Prostate gland (tissue), 2 donors: ENCODE data around the gene TMEM213. TPM values are rescaled to one million over a fixed set of nuclear protein-coding genes. Genes with fewer than 3 reads are reported as not detected.
"Not testable (repeated sequence)": the region's sequence is repeated elsewhere in the genome, so short reads cannot be mapped to it uniquely, and the experiment has no call there.

Experiments used
- DNase-seq: peaks from one replicate; pipeline ENCODE4 v3.0.0-alpha.2; 2019; ENCODE audit warnings: low spot score
- H3K27ac ChIP-seq, 2 donors: fragments of 200-600 bp; sonication (generic); 2 replicates each; pipeline ENCODE4 v1.5.1; 2017 to 2019
- H3K27me3 ChIP-seq: fragments of 200-600 bp; sonication (generic); replicated peaks from 2 replicates; pipeline ENCODE4 v1.5.1; 2019; ENCODE audit not compliant: insufficient read depth
- H3K36me3 ChIP-seq, 2 donors: fragments of 200-600 bp; sonication (generic); 1 replicate in 1 of 2; 2 replicates in 1 of 2; pipeline versions ENCODE4 v1.5.1 to v1.8.1; 2017 to 2019
- H3K4me1 ChIP-seq: fragments of 200-600 bp; sonication (generic); replicated peaks from 2 replicates; pipeline ENCODE4 v1.5.1; 2019
- H3K4me3 ChIP-seq, 2 donors: fragments of 200-600 bp; sonication (generic); 2 replicates each; pipeline ENCODE4 v1.5.1; 2017 to 2019
- H3K9me3 ChIP-seq: fragments of 200-600 bp; sonication (generic); 2 replicates; pipeline ENCODE4 v1.5.1; 2017
- POLR2A ChIP-seq: fragments of 450-650 bp; IDR thresholded peaks from one replicate; pipeline ENCODE4 v1.6.1; 2016; ENCODE audit warnings: antibody characterized with exemption, mild to moderate bottlenecking
- POLR2AphosphoS5 ChIP-seq: sonication (generic); formaldehyde crosslinking; IDR thresholded peaks from one replicate; pipeline ENCODE4 v1.6.1; 2017; ENCODE audit warnings: antibody characterized with exemption
- WGBS: methylation state at CpG from one replicate; pipeline ENCODE4 v1.1.5; 2018; 5-methylcytosine and 5-hydroxymethylcytosine counted together
- intact Hi-C: fragments of 100-400 bp; cut with DNase I; formaldehyde crosslinking; loops from one replicate; pipeline ENCODE4 v1.14.2; 2022
- total RNA-seq, 2 donors: library from RNA; depleted of rRNA; stranded (reverse); fragments of >200 nt; gene quantifications; one replicate each; pipeline ENCODE4 v1.1.0, GENCODE V29; 2016
- TF ChIP-seq, protein P1 (sequence below), 4 experiments: fragments of 200-600 bp in 2 of 4; fragments of 450-650 bp in 2 of 4; sonication (generic) in 2 of 4; IDR thresholded peaks; 1 replicate in 3 of 4; 2 replicates in 1 of 4; pipeline ENCODE4 v1.5.1; 2016 to 2019; ENCODE audit warnings: antibody characterized with exemption in 4 of 4, mild to moderate bottlenecking in 2 of 4, moderate library complexity in 2 of 4

The TMEM213 gene
- total RNA-seq, 2 donors from 2014 or later = 0.55 TPM; not detected in 1

DNA sequence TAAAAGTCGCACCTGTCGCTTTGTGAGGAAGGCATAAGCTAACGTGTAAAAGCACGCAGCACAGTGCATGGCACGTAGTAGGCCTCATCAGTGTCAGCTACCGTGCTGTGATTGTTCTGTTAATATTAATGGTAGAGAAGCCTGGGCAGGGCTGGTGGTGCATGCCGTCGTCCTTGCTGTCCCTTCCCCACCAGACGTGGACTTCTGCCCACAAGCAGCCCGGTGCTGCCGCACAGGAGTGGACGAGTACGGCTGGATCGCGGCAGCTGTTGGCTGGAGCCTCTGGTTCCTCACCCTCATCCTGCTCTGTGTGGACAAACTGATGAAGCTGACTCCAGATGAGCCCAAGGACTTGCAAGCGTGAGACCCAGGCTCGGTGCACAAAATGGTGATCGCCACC is 4.9 kb downstream of the TMEM213 start:
- DNase-seq = no peak

DNA sequence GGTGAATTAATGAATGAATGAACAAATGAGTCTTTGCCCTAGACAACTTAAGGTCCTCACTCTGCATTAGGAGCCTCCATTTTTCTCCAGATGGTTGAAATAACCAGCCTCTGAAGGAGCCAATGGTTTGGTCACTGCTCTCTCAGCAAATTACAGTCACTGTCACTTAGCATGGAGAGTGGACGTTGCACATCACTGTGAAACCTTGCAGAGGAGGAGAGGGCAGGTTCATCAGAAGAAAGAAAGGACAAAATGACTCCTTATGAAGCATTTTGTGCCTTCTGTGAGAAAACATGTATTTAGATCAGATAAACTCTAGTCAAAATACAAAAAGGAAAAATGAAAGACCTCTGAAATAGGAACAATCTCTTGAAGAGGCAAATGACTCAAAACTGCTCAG is 6.8 kb downstream of the TMEM213 start:
- Histone ChIP-seq H3K4me1 (no peaks in the 10 kb centered on the region), H3K36me3 (no peaks in the 10 kb centered on the region), H3K9me3 (no peaks in the 10 kb centered on the region), H3K4me3 (no peak overlapping the region), H3K27ac (no peak overlapping the region), H3K27me3 (no peaks in the 10 kb centered on the region)
- DNase-seq = no peak
- TF ChIP-seq POLR2A (no peak), POLR2AphosphoS5 (no peak)
- TF ChIP-seq, protein P1, sequence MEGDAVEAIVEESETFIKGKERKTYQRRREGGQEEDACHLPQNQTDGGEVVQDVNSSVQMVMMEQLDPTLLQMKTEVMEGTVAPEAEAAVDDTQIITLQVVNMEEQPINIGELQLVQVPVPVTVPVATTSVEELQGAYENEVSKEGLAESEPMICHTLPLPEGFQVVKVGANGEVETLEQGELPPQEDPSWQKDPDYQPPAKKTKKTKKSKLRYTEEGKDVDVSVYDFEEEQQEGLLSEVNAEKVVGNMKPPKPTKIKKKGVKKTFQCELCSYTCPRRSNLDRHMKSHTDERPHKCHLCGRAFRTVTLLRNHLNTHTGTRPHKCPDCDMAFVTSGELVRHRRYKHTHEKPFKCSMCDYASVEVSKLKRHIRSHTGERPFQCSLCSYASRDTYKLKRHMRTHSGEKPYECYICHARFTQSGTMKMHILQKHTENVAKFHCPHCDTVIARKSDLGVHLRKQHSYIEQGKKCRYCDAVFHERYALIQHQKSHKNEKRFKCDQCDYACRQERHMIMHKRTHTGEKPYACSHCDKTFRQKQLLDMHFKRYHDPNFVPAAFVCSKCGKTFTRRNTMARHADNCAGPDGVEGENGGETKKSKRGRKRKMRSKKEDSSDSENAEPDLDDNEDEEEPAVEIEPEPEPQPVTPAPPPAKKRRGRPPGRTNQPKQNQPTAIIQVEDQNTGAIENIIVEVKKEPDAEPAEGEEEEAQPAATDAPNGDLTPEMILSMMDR (IDR thresholded peaks at IDR 0.05) = no peak
- 65% methylated on average over 1 of the region's 1 CpG for WGBS
- intact Hi-C loops = no loop called here

More for the DNA sequence above, 4.9 kb downstream of the TMEM213 start:
- no peaks in the 10 kb centered on the region for H3K36me3 ChIP-seq
- no peak overlapping the region for H3K4me3 ChIP-seq
- H3K27ac ChIP-seq = no peak overlapping the region
- intact Hi-C loops = no loop called here
- H3K27me3 ChIP-seq = no peaks in the 10 kb centered on the region
- TF ChIP-seq POLR2A (no peak), POLR2AphosphoS5 (no peak)
- TF ChIP-seq, protein P1 (IDR thresholded peaks at IDR 0.05) = no peak
- H3K4me1 ChIP-seq = no peaks in the 10 kb centered on the region
- no peaks in the 10 kb centered on the region for H3K9me3 ChIP-seq
- WGBS = 92% methylated on average over 18 of the region's 18 CpGs

DNA sequence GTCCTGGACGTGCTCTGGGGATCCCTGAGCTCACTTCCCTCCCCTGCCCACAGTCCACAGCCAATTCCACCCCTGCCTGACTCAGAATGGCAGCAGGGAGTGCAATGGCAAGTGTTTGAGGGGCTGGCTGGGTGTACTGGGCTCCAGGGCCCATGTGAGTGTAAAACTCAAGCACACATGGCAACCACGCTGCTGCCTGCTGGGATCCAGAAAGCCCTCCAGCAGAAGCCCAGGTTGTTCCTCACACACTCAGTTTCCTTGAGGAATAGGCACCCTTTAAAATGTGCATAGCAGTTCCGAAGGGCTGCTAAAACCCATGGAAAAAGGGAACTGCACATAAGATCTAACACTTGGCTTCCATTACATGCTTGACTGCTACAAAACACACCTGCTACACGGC is 11.6 kb downstream of the TMEM213 start:
- intact Hi-C loops = no loop called here
- H3K4me3 ChIP-seq = no peak overlapping the region
- no peaks in the 10 kb centered on the region for H3K9me3 ChIP-seq
- no peaks in the 10 kb centered on the region for H3K36me3 ChIP-seq
- TF ChIP-seq POLR2AphosphoS5 = no peak
- TF ChIP-seq, protein P1 (IDR thresholded peaks at IDR 0.05) = no peak
- H3K4me1 ChIP-seq = no peaks in the 10 kb centered on the region
- 79% methylated on average over 4 of the region's 4 CpGs for WGBS
- H3K27me3 ChIP-seq = no peaks in the 10 kb centered on the region
- H3K27ac ChIP-seq = no peak overlapping the region
- no peak for DNase-seq

DNA sequence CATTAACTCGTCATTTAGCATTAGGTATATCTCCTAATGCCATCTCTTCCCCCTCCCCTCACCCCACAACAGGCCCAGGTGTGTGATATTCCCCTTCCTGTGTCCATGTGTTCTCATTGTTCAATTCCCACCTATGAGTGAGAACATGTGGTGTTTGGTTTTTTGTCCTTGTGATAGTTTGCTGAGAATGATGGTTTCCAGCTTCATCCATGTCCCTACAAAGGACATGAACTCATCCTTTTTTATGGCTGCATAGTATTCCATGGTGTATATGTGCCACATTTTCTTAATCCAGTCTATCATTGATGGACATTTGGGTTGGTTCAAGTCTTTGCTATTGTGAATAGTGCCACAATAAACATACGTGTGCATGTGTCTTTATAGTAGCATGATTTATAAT is 13.5 kb downstream of the TMEM213 start:
- DNase-seq, H3K36me3 ChIP-seq, intact Hi-C loops, H3K9me3 ChIP-seq, H3K27ac ChIP-seq, H3K4me1 ChIP-seq, H3K27me3 ChIP-seq, H3K4me3 ChIP-seq: not testable (repeated sequence)
- 94% methylated on average over 2 of the region's 2 CpGs for WGBS

DNA sequence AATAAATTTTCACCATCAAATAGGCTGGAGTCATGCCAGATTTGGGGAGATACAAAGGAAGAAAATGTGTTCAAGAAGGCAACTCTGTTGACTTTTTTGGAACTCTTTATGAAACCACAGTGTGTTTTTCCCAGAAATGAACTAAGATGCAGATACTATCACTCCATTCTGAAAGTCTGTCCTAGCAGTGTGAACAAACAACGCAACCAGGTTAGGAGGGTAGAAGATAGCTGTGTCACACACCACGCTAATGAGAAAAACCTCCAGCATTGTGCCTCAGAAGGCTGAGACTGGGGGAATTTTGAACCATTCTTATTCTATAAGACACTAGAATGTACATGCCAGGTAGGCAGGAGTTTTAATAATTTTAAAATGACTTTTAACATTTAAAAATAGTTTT is 16.2 kb downstream of the TMEM213 start:
- WGBS = 38% methylated on average over 2 of the region's 2 CpGs
- no peak for DNase-seq
- H3K4me3 ChIP-seq = no peak overlapping the region
- no peaks in the 10 kb centered on the region for H3K36me3 ChIP-seq
- no peaks in the 10 kb centered on the region for H3K27me3 ChIP-seq
- no peaks in the 10 kb centered on the region for H3K9me3 ChIP-seq
- no peak for TF ChIP-seq POLR2AphosphoS5
- no peaks in the 10 kb centered on the region for H3K4me1 ChIP-seq
- H3K27ac ChIP-seq = no peak overlapping the region
- intact Hi-C loops = no loop called here

DNA sequence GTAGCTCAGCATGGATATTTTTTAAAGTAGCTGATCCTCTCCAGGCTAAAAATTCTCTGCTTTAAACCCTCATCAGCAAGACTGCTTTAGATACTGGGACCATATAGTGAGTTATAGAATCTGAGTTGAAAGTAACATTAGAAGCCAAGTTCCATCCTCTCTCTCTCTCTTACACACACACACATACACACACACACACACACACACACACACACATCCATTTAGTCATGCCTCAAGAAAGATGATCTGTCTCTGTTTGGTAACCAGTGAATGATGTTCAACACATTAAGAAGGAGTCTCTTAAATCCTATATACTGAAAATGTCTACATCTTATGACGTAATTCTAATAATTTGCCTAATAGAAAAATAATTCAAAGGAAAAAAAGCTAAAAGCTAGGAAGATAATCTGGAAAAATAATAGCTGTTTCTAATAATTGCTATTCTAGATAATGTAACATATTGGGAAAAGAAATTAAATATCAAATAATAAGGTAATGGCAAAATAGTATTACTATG is 17.1 kb downstream of the TMEM213 start:
- no peaks in the 10 kb centered on the region for H3K36me3 ChIP-seq
- H3K27ac ChIP-seq = no peak overlapping the region
- H3K27me3 ChIP-seq = no peaks in the 10 kb centered on the region
- no peaks in the 10 kb centered on the region for H3K4me1 ChIP-seq
- DNase-seq = no peak
- intact Hi-C loops = no loop called here
- TF ChIP-seq POLR2A (no peak), POLR2AphosphoS5 (no peak)
- TF ChIP-seq, protein P1 (IDR thresholded peaks at IDR 0.05) = no peak
- no peak overlapping the region for H3K4me3 ChIP-seq
- 89% methylated on average over 1 of the region's 1 CpG for WGBS
- H3K9me3 ChIP-seq = no peaks in the 10 kb centered on the region
